Mucosa of rectum (tissue), 2 donors: ENCODE data around the gene ZNF43.
"Not testable (repeated sequence)": the region's sequence is repeated elsewhere in the genome, so short reads cannot be mapped to it uniquely, and the experiment has no call there.

Experiments
- H3K27ac ChIP-seq, 2 donors: one replicate each; pipeline ENCODE4 v1.7.0; 2013; ENCODE audit warnings: inconsistent platforms in 2 of 2, low read depth in 2 of 2, low read length in 2 of 2
- H3K27me3 ChIP-seq, 2 donors: one replicate each; pipeline ENCODE4 v1.7.0; 2013; ENCODE audit warnings: low read length in 2 of 2; ENCODE audit not compliant: control insufficient read depth in 2 of 2, insufficient read depth in 2 of 2
- H3K36me3 ChIP-seq, 2 donors: one replicate each; pipeline ENCODE4 v1.7.0; 2013; ENCODE audit warnings: low read length in 2 of 2; ENCODE audit not compliant: control insufficient read depth in 2 of 2, insufficient read depth in 2 of 2
- H3K4me1 ChIP-seq, 2 donors: one replicate each; pipeline ENCODE4 v1.7.0; 2013; ENCODE audit warnings: low read length in 2 of 2, mild to moderate bottlenecking in 1 of 2; ENCODE audit not compliant: control insufficient read depth in 2 of 2, insufficient read depth in 2 of 2
- H3K4me3 ChIP-seq, 2 donors: one replicate each; pipeline ENCODE4 v1.7.0; 2013; ENCODE audit warnings: low read length in 2 of 2
- H3K9ac ChIP-seq, 2 donors: one replicate each; pipeline ENCODE4 v1.7.0; 2013; ENCODE audit warnings: low read length in 2 of 2, low read depth in 1 of 2, mild to moderate bottlenecking in 1 of 2
- H3K9me3 ChIP-seq, 2 donors: one replicate each; pipeline ENCODE4 v1.7.0; 2013; ENCODE audit warnings: low read length in 2 of 2; ENCODE audit not compliant: control insufficient read depth in 2 of 2
- donor health status: healthy.
- donor health status: Normal muscosa, but diverticular disease.

ZNF43 gene

DNA sequence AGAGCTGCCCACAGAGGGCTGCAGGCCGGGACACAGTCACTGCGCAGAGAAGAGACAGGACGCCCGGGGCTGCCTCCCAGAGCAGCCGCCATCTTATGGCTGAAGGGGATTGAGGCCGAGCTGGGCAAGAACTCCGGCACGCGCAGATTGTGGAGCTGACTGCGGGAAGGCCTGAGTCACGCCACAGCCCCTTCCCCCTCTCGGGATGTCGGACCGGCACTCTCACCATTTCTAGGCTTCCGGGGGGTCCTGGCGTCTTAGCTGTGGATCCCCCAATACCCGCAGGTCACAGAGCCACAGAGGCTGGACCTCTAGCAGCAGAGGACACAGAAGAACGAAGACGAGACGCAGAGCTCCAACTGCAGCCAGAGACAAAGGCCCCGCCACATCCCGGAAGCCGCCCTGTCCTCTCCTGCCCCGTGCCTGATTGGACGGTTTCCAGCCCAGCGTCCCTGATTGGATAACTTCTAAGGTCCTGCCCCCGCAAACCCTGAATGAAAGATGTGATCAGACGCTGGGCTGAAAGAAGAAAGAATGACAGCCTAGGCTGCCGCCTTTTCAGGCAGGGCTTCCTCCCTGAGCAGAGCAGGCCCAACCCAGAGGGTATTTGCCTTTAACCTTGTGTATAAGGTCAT is at the start of gene ZNF43:
Gene ZNF43, minus strand, starts transcription at position 373 of the 635 bp plus-strand sequence. Its CDS starts 144 bp downstream, at position 229.
- Histone ChIP-seq H3K27me3 (no peaks in the 10 kb centered on the region), H3K4me3 (peak within 1 kb of the TSS; percentile 92 to 94), H3K9me3 (no peaks in the 10 kb centered on the region), H3K36me3 (peaks cover 7 to 15% of the 10 kb centered on the region in 2 donors), H3K27ac (peak within 1 kb of the TSS; percentile 92 to 93), H3K4me1 (peaks cover 3 to 4% of the 10 kb centered on the region in 2 donors), H3K9ac (peak within 1 kb of the TSS; percentile 79 to 93)

GRCh38 chr19:21885516-21885915 is 49.5 kb upstream of the ZNF43 start:
- not testable (repeated sequence) for H3K27me3 ChIP-seq, H3K4me1 ChIP-seq, H3K9me3 ChIP-seq, H3K36me3 ChIP-seq, H3K4me3 ChIP-seq, H3K27ac ChIP-seq, H3K9ac ChIP-seq

DNA sequence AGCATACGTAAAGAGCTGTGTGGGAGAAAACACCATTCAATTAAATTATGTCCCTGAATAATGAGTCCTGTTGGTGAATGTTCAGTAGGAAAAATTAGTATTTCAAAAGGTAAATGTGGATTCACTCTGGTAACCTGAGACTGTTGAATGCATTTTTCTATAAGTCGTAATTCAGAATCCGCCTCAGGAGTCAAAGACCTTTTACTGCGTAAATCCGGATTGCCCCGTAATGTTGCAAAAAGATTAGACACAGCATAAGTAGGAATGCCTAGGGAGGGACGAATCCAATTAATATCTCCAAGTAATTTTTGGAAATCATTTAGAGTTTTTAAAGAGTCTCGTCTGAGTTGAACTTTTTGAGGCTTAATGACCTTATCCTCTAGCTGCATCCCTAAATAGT is 48.8 kb upstream of the ZNF43 start:
- H3K9me3 ChIP-seq, H3K9ac ChIP-seq, H3K27me3 ChIP-seq, H3K36me3 ChIP-seq, H3K27ac ChIP-seq, H3K4me1 ChIP-seq, H3K4me3 ChIP-seq: not testable (repeated sequence)

DNA sequence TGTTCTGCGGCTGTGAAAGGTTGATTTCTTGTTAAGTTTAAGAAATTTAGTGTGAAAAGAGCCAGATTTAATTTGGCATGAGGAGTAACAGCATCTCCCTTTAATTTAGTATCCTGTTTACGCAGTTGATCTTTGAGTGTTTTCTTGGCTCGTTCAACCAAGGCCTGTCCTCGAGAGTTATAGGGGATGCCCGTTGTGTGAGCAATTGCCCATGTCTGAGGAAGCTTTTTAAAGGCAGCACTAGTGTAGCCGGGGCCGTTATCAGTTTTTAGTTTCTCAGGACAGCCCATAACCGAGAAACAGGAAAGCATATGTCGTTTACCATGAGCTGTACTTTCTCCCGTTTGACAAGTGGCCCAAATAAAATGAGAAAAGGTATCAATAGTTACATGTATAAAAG is 47.5 kb upstream of the ZNF43 start:
- Histone ChIP-seq H3K27ac (no peak overlapping the region), H3K36me3 (no peaks in the 10 kb centered on the region), H3K4me1 (no peaks in the 10 kb centered on the region), H3K27me3 (no peaks in the 10 kb centered on the region), H3K9ac (no peak overlapping the region), H3K4me3 (no peak overlapping the region), H3K9me3 (no peaks in the 10 kb centered on the region)

DNA sequence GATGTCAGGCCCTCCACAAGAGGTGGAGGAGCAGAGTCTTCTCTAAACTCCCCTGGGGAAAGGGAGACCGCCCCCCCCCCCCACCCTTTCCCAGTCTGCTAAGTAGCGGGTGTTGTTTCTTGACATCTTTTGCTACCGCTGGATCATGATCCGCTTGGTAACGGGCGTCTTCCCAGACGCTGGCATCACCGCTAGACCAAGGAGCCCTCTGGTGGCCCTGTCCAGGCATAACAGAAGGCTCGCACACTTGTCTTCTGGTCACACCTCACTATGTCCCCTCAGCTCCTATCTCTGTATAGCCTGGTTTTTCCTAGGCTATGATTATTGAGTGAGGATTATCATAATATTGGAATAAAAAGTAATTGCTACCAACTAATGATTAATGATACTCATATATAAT is 44.8 kb upstream of the ZNF43 start:
- not testable (repeated sequence) for H3K36me3 ChIP-seq, H3K9me3 ChIP-seq, H3K4me3 ChIP-seq, H3K4me1 ChIP-seq, H3K27me3 ChIP-seq, H3K27ac ChIP-seq, H3K9ac ChIP-seq

- Histone ChIP-seq H3K4me3 (no peak overlapping the region), H3K36me3 (no peaks in the 10 kb centered on the region), H3K9ac (no peak overlapping the region), H3K27ac (no peak overlapping the region), H3K27me3 (no peaks in the 10 kb centered on the region), H3K9me3 (no peaks in the 10 kb centered on the region), H3K4me1 (no peaks in the 10 kb centered on the region)
Observed at GRCh38 chr19:21878646-21879045, 42.7 kb upstream of the ZNF43 start.

GRCh38 chr19:21877976-21878375 is 42.0 kb upstream of the ZNF43 start:
- Histone ChIP-seq H3K27ac (no peak overlapping the region), H3K36me3 (no peaks in the 10 kb centered on the region), H3K9ac (no peak overlapping the region), H3K4me1 (no peaks in the 10 kb centered on the region), H3K27me3 (no peaks in the 10 kb centered on the region), H3K4me3 (no peak overlapping the region), H3K9me3 (no peaks in the 10 kb centered on the region)

GRCh38 chr19:21876608-21877007 is 40.6 kb upstream of the ZNF43 start:
- not testable (repeated sequence) for H3K9me3 ChIP-seq, H3K36me3 ChIP-seq, H3K4me1 ChIP-seq, H3K9ac ChIP-seq, H3K27ac ChIP-seq, H3K4me3 ChIP-seq, H3K27me3 ChIP-seq

DNA sequence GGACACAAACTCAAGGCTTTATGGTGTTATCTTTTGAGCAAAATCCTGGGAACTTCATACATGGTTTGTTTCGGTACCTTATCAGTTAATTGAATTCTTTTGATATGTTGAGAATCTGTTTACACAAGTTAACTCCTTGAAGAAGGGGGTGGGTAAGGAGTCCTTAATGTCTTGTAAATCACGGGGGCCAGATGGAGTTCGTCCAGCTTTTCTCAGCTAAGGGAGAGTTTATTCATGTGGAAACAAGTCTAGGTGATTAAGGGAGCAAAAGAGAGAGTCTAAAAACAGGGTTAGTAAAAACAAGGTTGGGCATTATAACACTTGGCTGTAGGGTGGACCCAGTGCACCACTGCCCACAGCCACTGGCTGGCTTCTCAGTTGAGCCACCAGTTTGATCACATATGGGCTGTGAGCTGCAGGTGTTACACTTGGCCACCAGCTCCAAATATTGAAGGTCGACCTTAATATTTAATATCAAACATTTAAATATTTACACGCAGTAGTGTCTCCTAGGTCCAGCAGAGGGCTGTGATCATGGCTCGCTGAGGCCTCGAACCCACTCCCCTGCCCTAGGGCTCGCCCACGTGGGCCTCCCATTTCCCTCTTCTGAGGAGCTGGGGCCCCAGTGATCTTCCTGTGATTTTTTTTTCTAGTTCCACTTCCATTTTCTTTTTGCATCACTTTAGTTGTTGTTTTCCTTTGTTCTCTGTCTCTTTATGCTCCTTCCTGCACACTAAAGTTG is 21.0 kb upstream of the ZNF43 start:
- H3K27me3 ChIP-seq = peaks cover 0 to 2% of the 10 kb centered on the region in 2 donors
- H3K4me1 ChIP-seq = no peaks in the 10 kb centered on the region

GRCh38 chr19:21851596-21852345 is 15.8 kb upstream of the ZNF43 start:
- H3K27ac ChIP-seq = peak overlapping the region; percentile 74 to 83
- peak overlapping the region; percentile 67 to 76 for H3K9ac ChIP-seq
- H3K4me3 ChIP-seq = peak overlapping the region; percentile 92 to 96
- no peaks in the 10 kb centered on the region for H3K4me1 ChIP-seq
- peaks cover 0 to 5% of the 10 kb centered on the region in 2 donors for H3K36me3 ChIP-seq
- H3K27me3 ChIP-seq = no peaks in the 10 kb centered on the region
- H3K9me3 ChIP-seq = no peaks in the 10 kb centered on the region

More for the DNA sequence above, 21.0 kb upstream of the ZNF43 start:
- H3K9me3 ChIP-seq = no peaks in the 10 kb centered on the region
- no peak overlapping the region for H3K9ac ChIP-seq
- H3K36me3 ChIP-seq = no peaks in the 10 kb centered on the region
- no peak overlapping the region for H3K27ac ChIP-seq
- H3K4me3 ChIP-seq = no peak overlapping the region
